H9 (cell line): ENCODE measurements around the gene THPO. TPM values are rescaled to one million over a fixed set of nuclear protein-coding genes. Genes with fewer than 3 reads are reported as not detected.

Experiments
- DNase-seq: peaks from one replicate; pipeline ENCODE4 v3.0.0-alpha.2; 2017
- H2AFZ ChIP-seq: one replicate; pipeline ENCODE4 v1.6.1; 2013; ENCODE audit warnings: mild to moderate bottlenecking, low read length, control low read depth, moderate library complexity
- H2AK5ac ChIP-seq: 2 replicates; pipeline ENCODE4 v1.6.1; 2013; ENCODE audit warnings: low read length, control low read depth, mixed read lengths; ENCODE audit not compliant: insufficient read length
- H2BK120ac ChIP-seq: one replicate; pipeline ENCODE4 v1.6.1; 2013; ENCODE audit warnings: low read depth, mild to moderate bottlenecking, low read length, control low read depth, inconsistent platforms; ENCODE audit not compliant: poor library complexity, severe bottlenecking
- H2BK12ac ChIP-seq: 2 replicates; pipeline ENCODE4 v1.6.1; 2013; ENCODE audit warnings: low read length, control low read depth, mixed read lengths, low read depth; ENCODE audit not compliant: insufficient read length
- H2BK15ac ChIP-seq: 2 replicates; pipeline ENCODE4 v1.6.1; 2013; ENCODE audit warnings: low read depth, low read length, control low read depth
- H2BK20ac ChIP-seq: one replicate; pipeline ENCODE4 v1.6.1; 2013; ENCODE audit warnings: low read depth, mild to moderate bottlenecking, low read length, control low read depth, inconsistent platforms; ENCODE audit not compliant: poor library complexity, severe bottlenecking
- H2BK5ac ChIP-seq: 2 replicates; pipeline ENCODE4 v1.6.1; 2013; ENCODE audit warnings: low read length, control low read depth, mixed read lengths; ENCODE audit not compliant: insufficient read length
- H3K14ac ChIP-seq: 2 replicates; pipeline ENCODE4 v1.6.1; 2013; ENCODE audit warnings: low read length, control low read depth; ENCODE audit not compliant: insufficient read depth
- H3K18ac ChIP-seq: 2 replicates; pipeline ENCODE4 v1.6.1; 2013; ENCODE audit warnings: low read depth, mild to moderate bottlenecking, mixed read lengths, low read length, control low read depth; ENCODE audit not compliant: insufficient read length
- H3K23ac ChIP-seq: 2 replicates; pipeline ENCODE4 v1.6.1; 2013; ENCODE audit warnings: low read length, control low read depth, mixed read lengths, low read depth; ENCODE audit not compliant: insufficient read length
- H3K23me2 ChIP-seq: 2 replicates; pipeline ENCODE4 v1.6.1; 2013; ENCODE audit warnings: low read depth, mild to moderate bottlenecking, mixed read lengths, low read length, control low read depth; ENCODE audit not compliant: insufficient read length, poor library complexity, severe bottlenecking
- H3K27ac ChIP-seq: 2 replicates; pipeline ENCODE4 v1.5.1; 2013; ENCODE audit warnings: low read length, control low read depth, mixed read lengths, low read depth; ENCODE audit not compliant: insufficient read length
- H3K27me3 ChIP-seq: 2 replicates; pipeline ENCODE4 v1.6.1; 2013; ENCODE audit warnings: low read length, control low read depth, inconsistent platforms; ENCODE audit not compliant: insufficient read depth
- H3K4ac ChIP-seq: 2 replicates; pipeline ENCODE4 v1.6.1; 2013; ENCODE audit warnings: low read depth, mild to moderate bottlenecking, control low read depth, inconsistent platforms, low read length, moderate library complexity
- H3K4me1 ChIP-seq: 2 replicates; pipeline ENCODE4 v1.6.1; 2013; ENCODE audit warnings: low read length, control low read depth, inconsistent platforms; ENCODE audit not compliant: insufficient read depth
- H3K4me2 ChIP-seq: 2 replicates; pipeline ENCODE4 v1.6.1; 2013; ENCODE audit warnings: low read length, control low read depth, mixed read lengths; ENCODE audit not compliant: insufficient read length, insufficient read depth
- H3K56ac ChIP-seq: 2 replicates; pipeline ENCODE4 v1.6.1; 2013; ENCODE audit warnings: low read depth, mild to moderate bottlenecking, mixed read lengths, low read length, control low read depth; ENCODE audit not compliant: insufficient read length
- H3K79me1 ChIP-seq: 2 replicates; pipeline ENCODE4 v1.6.1; 2013; ENCODE audit warnings: low read depth, mild to moderate bottlenecking, moderate library complexity, low read length, control low read depth, inconsistent platforms; ENCODE audit not compliant: insufficient read depth, poor library complexity, severe bottlenecking
- H3K79me2 ChIP-seq: 2 replicates; pipeline ENCODE4 v1.6.1; 2013; ENCODE audit warnings: low read length, control low read depth, inconsistent platforms; ENCODE audit not compliant: insufficient read depth
- H3K9ac ChIP-seq: 2 replicates; pipeline ENCODE4 v1.6.1; 2013; ENCODE audit warnings: low read length, control low read depth, mixed read lengths; ENCODE audit not compliant: insufficient read length; ENCODE audit errors: extremely low read depth
- H3K9me3 ChIP-seq: one replicate; pipeline ENCODE4 v1.6.1; 2013; ENCODE audit warnings: low read depth, low read length, inconsistent platforms; ENCODE audit not compliant: control insufficient read depth
- H3T11ph ChIP-seq: one replicate; pipeline ENCODE4 v1.6.1; 2013; ENCODE audit warnings: mild to moderate bottlenecking, low read length, control low read depth, inconsistent platforms
- H4K20me1 ChIP-seq: one replicate; pipeline ENCODE4 v1.6.1; 2013; ENCODE audit not compliant: control insufficient read depth, insufficient read length, insufficient read depth
- H4K5ac ChIP-seq: 2 replicates; pipeline ENCODE4 v1.6.1; 2013; ENCODE audit warnings: low read depth, mild to moderate bottlenecking, mixed read lengths, low read length, control low read depth; ENCODE audit not compliant: insufficient read length
- H4K8ac ChIP-seq: replicated peaks from 2 replicates; pipeline ENCODE4 v1.6.1; 2013; ENCODE audit warnings: low read length, control low read depth, mixed read lengths, low read depth; ENCODE audit not compliant: insufficient read length
- H4K91ac ChIP-seq: 2 replicates; pipeline ENCODE4 v1.6.1; 2013; ENCODE audit warnings: low read depth, mild to moderate bottlenecking, moderate library complexity, mixed read lengths, low read length, control low read depth; ENCODE audit not compliant: insufficient read length
- H3K27ac Mint-ChIP-seq, 3 experiments: 2 replicates in 2 of 3; 3 replicates in 1 of 3; pipeline ENCODE4 v1.8.0; 2020 to 2021; ENCODE audit warnings: mixed read lengths in 3 of 3, mild to moderate bottlenecking in 1 of 3, moderate library complexity in 1 of 3
- H3K27me3 Mint-ChIP-seq: 2 replicates; pipeline ENCODE4 v1.8.0; 2021; ENCODE audit warnings: low read depth, mild to moderate bottlenecking, moderate library complexity, mixed read lengths
- H3K36me3 Mint-ChIP-seq, 3 experiments: 2 replicates in 2 of 3; 3 replicates in 1 of 3; pipeline ENCODE4 v1.8.0; 2020 to 2021; ENCODE audit warnings: low read depth in 3 of 3, mixed read lengths in 3 of 3; ENCODE audit not compliant: insufficient read depth in 1 of 3
- H3K4me1 Mint-ChIP-seq, 2 experiments: 2 replicates each; pipeline ENCODE4 v1.8.0; 2020; ENCODE audit warnings: mixed read lengths in 2 of 2
- H3K4me3 Mint-ChIP-seq, 2 experiments: 2 replicates in 1 of 2; 3 replicates in 1 of 2; pipeline ENCODE4 v1.8.0; 2020 to 2021; ENCODE audit warnings: mild to moderate bottlenecking in 2 of 2, mixed read lengths in 2 of 2, moderate library complexity in 1 of 2
- H3K9me3 Mint-ChIP-seq, 2 experiments: 2 replicates in 1 of 2; 3 replicates in 1 of 2; pipeline ENCODE4 v1.8.0; 2020; ENCODE audit warnings: mild to moderate bottlenecking in 2 of 2, mixed read lengths in 2 of 2, moderate library complexity in 1 of 2
- WGBS: extraction: QIAGEN DNeasy Blood & Tissue Kit; methylation state at CpG from one replicate; pipeline ENCODE4 v1.1.7; 2013; ENCODE audit warnings: missing lambda C conversion rate, low lambda C conversion rate, mixed read lengths; ENCODE audit not compliant: insufficient read length; ENCODE audit errors: extremely low coverage; 5-methylcytosine and 5-hydroxymethylcytosine counted together
- total RNA-seq: library from RNA; stranded (reverse); gene quantifications from 2 replicates; pipeline ENCODE4 v1.2.1, GENCODE V29; 2021
- TF ChIP-seq, protein P1 (sequence below): fragments of 200-600 bp; sonication (generic); conservative IDR thresholded peaks from 3 replicates; pipeline ENCODE4 v1.8.0; 2021; ENCODE audit warnings: antibody characterized with exemption, mild to moderate bottlenecking

The THPO gene
- total RNA-seq, 1 experiment from 2014 or later, result 0.85 TPM

DNA sequence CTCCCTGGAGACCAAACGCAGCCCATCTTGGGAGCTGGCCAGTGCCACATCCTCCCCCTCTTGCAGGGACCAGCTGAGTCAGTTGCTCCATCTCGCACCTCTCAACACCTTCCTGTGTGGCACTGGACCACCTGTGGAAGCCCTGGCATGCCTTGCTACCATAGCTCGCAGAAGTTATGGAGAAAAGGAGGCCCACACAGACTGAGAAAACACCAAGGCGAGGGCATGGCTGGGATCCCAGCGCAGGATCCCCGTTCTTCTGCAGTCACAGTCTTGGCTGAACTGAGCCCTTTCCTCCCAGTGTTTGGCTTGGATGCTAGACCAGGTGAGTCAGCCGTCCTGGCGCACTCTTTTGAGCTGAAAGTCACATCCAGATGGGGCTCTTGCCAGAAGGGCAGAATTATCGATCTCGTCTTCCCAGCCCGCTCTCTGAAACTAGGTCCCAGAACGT lies 48.7 kb upstream of the THPO start:
- H3K79me1 ChIP-seq, result no peaks in the 10 kb centered on the region
- no peak overlapping the region; the same call in 1 of the 2 replicates for H3K14ac ChIP-seq
- Mint-ChIP-seq H3K9me3 (peaks cover 6 to 14% of the 10 kb centered on the region in 2 experiments; a peak in 4 of 5 replicates), H3K4me3 (no peak overlapping the region), H3K36me3 (peaks cover 0 to 1% (median 0%) of the 10 kb centered on the region in 3 experiments; a peak in 1 of 7 replicates), H3K27me3 (peaks cover 13% of the 10 kb centered on the region; the same call in 1 of the 2 replicates), H3K4me1 (no peaks in the 10 kb centered on the region), H3K27ac (no peak overlapping the region)
- H4K5ac ChIP-seq, result no peak overlapping the region
- no peaks in the 10 kb centered on the region for H4K20me1 ChIP-seq
- H3K79me2 ChIP-seq, result no peaks in the 10 kb centered on the region
- H4K91ac ChIP-seq, result no peak overlapping the region
- H3T11ph ChIP-seq, result no peak overlapping the region
- no CpG with 5 or more reads among the region's 12 CpGs for WGBS
- no peaks in the 10 kb centered on the region for H3K9me3 ChIP-seq
- no peak overlapping the region for H3K23ac ChIP-seq
- no peak for DNase-seq
- no peak overlapping the region for H2BK120ac ChIP-seq
- H2AK5ac ChIP-seq, result no peak overlapping the region
- H3K9ac ChIP-seq, result no peak overlapping the region
- H3K18ac ChIP-seq, result no peak overlapping the region
- H3K4me1 ChIP-seq, result no peaks in the 10 kb centered on the region
- no peak overlapping the region for H2AFZ ChIP-seq
- H3K4me2 ChIP-seq, result no peak overlapping the region
- no peaks in the 10 kb centered on the region for H3K27me3 ChIP-seq
- no peak overlapping the region for H3K4ac ChIP-seq
- H3K56ac ChIP-seq, result no peak overlapping the region
- no peak overlapping the region for H2BK5ac ChIP-seq
- H2BK12ac ChIP-seq, result no peak overlapping the region
- H2BK20ac ChIP-seq, result no peak overlapping the region
- H3K27ac ChIP-seq, result no peak overlapping the region
- H4K8ac ChIP-seq, result no peak overlapping the region
- no peak overlapping the region for H2BK15ac ChIP-seq
- no peaks in the 10 kb centered on the region for H3K23me2 ChIP-seq
- TF ChIP-seq, protein P1, sequence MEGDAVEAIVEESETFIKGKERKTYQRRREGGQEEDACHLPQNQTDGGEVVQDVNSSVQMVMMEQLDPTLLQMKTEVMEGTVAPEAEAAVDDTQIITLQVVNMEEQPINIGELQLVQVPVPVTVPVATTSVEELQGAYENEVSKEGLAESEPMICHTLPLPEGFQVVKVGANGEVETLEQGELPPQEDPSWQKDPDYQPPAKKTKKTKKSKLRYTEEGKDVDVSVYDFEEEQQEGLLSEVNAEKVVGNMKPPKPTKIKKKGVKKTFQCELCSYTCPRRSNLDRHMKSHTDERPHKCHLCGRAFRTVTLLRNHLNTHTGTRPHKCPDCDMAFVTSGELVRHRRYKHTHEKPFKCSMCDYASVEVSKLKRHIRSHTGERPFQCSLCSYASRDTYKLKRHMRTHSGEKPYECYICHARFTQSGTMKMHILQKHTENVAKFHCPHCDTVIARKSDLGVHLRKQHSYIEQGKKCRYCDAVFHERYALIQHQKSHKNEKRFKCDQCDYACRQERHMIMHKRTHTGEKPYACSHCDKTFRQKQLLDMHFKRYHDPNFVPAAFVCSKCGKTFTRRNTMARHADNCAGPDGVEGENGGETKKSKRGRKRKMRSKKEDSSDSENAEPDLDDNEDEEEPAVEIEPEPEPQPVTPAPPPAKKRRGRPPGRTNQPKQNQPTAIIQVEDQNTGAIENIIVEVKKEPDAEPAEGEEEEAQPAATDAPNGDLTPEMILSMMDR, result no peak
